Tibial artery (tissue), 4 donors: ENCODE results near the gene SARS1.
A peak's percentile ranks its signal among the peaks of the same experiment; 100 is the strongest.

Source experiments
- DNase-seq, 2 donors: peaks; one replicate each; pipeline ENCODE4 v3.0.0-alpha.2; 2019
- H3K27ac ChIP-seq, 2 donors: fragments of 200-600 bp; sonication (generic) in 1 of 2; 1 replicate in 1 of 2; 2 replicates in 1 of 2; pipeline ENCODE4 v1.5.1; 2018 to 2019; ENCODE audit warnings: mild to moderate bottlenecking in 1 of 2
- H3K27me3 ChIP-seq, 2 donors: fragments of 200-600 bp; sonication (generic) in 1 of 2; one replicate each; pipeline versions ENCODE4 v1.5.1 to v1.6.0; 2016 to 2019
- H3K36me3 ChIP-seq, 3 donors: fragments of 200-600 bp; sonication (generic) in 2 of 3; one replicate each; pipeline ENCODE4 v1.5.1; 2016 to 2019; ENCODE audit warnings: mild to moderate bottlenecking in 2 of 3
- H3K4me1 ChIP-seq, 4 donors: fragments of 200-600 bp; sonication (generic) in 2 of 4; 1 replicate in 3 of 4; 2 replicates in 1 of 4; pipeline ENCODE4 v1.5.1; 2016 to 2019
- H3K4me3 ChIP-seq, 2 donors: fragments of 200-600 bp; sonication (generic) in 1 of 2; 1 replicate in 1 of 2; 2 replicates in 1 of 2; pipeline ENCODE4 v1.5.1; 2018 to 2019; ENCODE audit warnings: mild to moderate bottlenecking in 2 of 2
- H3K9me3 ChIP-seq, 3 donors: fragments of 200-600 bp; sonication (generic) in 1 of 3; one replicate each; pipeline ENCODE4 v1.5.1; 2016 to 2019
- intact Hi-C: fragments of 100-400 bp; cut with DNase I; formaldehyde crosslinking; loops from one replicate; pipeline ENCODE4 v1.15.0; 2023; ENCODE audit warnings: low total_unique reads
- TF ChIP-seq, protein P1 (sequence below), 2 experiments: fragments of 200-600 bp in 1 of 2; fragments of 450-650 bp in 1 of 2; IDR thresholded peaks; one replicate each; pipeline ENCODE4 v1.5.1; 2017 to 2019; ENCODE audit warnings: antibody characterized with exemption in 2 of 2, mild to moderate bottlenecking in 1 of 2, moderate library complexity in 1 of 2

The SARS1 gene

DNA sequence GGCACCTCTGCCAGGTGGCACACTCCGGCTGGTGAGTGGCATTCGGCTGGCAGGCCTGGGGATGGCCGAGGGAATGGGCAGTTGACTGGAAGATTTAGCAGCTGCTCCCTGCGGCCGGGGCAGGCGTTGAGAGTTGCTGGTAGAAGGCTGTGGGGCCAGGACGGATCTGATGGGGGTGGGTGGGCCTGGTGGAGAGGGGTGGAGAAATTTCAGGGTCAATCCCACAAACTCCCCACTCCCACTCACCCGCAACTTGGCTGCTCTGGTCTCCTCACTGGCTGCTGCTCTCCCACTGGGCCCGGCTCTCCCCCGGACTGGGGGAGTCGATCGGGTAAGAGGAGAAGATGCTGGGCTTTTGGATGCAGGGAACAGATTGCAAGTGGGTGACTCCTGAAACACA, 67.1 kb downstream of the SARS1 start:
- H3K27me3 ChIP-seq, result no peaks in the 10 kb centered on the region
- H3K9me3 ChIP-seq, result no peaks in the 10 kb centered on the region
- H3K4me3 ChIP-seq, result no peak overlapping the region
- TF ChIP-seq, protein P1, sequence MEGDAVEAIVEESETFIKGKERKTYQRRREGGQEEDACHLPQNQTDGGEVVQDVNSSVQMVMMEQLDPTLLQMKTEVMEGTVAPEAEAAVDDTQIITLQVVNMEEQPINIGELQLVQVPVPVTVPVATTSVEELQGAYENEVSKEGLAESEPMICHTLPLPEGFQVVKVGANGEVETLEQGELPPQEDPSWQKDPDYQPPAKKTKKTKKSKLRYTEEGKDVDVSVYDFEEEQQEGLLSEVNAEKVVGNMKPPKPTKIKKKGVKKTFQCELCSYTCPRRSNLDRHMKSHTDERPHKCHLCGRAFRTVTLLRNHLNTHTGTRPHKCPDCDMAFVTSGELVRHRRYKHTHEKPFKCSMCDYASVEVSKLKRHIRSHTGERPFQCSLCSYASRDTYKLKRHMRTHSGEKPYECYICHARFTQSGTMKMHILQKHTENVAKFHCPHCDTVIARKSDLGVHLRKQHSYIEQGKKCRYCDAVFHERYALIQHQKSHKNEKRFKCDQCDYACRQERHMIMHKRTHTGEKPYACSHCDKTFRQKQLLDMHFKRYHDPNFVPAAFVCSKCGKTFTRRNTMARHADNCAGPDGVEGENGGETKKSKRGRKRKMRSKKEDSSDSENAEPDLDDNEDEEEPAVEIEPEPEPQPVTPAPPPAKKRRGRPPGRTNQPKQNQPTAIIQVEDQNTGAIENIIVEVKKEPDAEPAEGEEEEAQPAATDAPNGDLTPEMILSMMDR (IDR thresholded peaks at IDR 0.05), result no peak
- intact Hi-C loops, result loop anchor here (10.0 kb wide), 2 partner anchors 74 to 1126 kb away; no protein-coding TSS in a partner anchor
- no peak overlapping the region for H3K27ac ChIP-seq
- peaks cover 0 to 27% (median 23%) of the 10 kb centered on the region in 4 donors for H3K4me1 ChIP-seq
- DNase-seq, result no peak
- H3K36me3 ChIP-seq, result no peaks in the 10 kb centered on the region

DNA sequence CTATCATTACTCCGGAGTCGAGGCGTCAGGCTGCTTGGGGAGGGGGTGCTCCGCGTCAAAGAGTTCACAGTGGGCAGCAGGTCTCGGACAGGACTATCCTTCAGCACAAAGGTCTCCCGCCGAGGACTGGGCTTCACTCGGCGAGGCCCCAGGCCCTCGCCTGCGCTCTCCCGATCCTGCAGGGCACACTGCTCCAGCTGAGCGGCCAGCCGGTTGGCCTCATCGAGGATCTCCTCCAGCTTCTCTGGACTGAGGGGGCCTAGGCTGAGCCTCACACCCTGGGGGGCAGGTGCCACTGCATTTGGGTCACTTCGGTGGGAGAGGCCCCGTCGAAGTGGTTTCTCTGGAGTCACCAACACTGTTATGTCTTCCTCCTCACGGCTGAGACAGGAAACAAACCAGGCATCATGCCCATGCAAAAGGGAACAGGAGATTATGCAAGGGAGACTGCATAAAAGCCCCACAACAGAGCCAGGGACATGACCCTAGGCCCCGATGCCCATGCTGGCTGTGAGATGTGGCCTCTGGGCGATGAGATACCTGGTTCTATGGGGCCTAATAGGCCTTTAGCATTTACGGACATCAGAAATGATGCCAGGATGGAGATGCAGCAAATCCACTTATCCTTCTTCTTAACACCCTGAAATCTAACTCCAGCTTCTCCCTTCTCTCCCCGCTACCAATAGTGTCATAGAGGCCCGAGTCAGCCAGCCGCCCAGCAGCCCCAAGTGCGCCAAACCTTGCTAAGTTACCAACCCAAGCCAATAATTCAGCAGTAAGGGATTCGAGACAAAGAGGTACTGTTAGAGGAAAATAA, 68.2 kb downstream of the SARS1 start:
- Histone ChIP-seq H3K27me3 (no peaks in the 10 kb centered on the region), H3K9me3 (no peaks in the 10 kb centered on the region), H3K4me3 (peak overlapping the region; percentile 54 to 59), H3K27ac (peak overlapping the region in 1 of 2 donors; percentile 87), H3K4me1 (peaks cover 0 to 27% (median 23%) of the 10 kb centered on the region in 4 donors), H3K36me3 (no peaks in the 10 kb centered on the region)
- TF ChIP-seq, protein P1 (IDR thresholded peaks at IDR 0.05), result no peak
- no peak for DNase-seq
- intact Hi-C loops, result loop anchor here (10.0 kb wide), 2 partner anchors 73 to 1127 kb away; no protein-coding TSS in a partner anchor

DNA sequence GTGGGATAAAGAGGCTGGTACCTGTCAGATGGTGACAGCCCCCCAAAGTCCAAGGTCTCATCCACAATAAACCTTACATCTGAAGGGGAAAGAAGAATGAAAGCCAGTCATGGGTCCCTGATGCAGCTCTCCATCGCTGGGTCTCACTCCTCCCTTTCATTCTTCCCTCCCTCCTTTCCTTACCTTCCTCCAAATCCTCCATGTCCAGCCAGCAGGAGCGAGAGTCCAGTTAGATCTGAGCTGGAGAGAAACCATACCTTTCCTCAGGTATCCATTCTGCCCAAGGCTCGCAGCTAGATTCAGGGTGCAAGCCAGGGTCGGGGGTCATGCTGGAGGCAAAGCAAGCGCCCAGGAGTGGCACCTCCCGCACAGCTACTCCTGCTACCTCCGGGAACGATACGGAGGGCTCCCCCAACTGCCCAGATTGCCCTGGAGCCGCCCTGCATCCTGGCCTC, 68.8 kb downstream of the SARS1 start:
- peak overlapping the region; percentile 79 to 87 for H3K27ac ChIP-seq
- TF ChIP-seq, protein P1 (IDR thresholded peaks at IDR 0.05), result no peak
- H3K4me1 ChIP-seq, result peaks cover 0 to 22% (median 21%) of the 10 kb centered on the region in 4 donors
- H3K36me3 ChIP-seq, result no peaks in the 10 kb centered on the region
- DNase-seq, result no peak
- H3K9me3 ChIP-seq, result no peaks in the 10 kb centered on the region
- H3K4me3 ChIP-seq, result peak overlapping the region; percentile 54 to 59
- H3K27me3 ChIP-seq, result no peaks in the 10 kb centered on the region
- intact Hi-C loops, result loop anchor here (10.0 kb wide), 2 partner anchors 72 to 1128 kb away; no protein-coding TSS in a partner anchor

DNA sequence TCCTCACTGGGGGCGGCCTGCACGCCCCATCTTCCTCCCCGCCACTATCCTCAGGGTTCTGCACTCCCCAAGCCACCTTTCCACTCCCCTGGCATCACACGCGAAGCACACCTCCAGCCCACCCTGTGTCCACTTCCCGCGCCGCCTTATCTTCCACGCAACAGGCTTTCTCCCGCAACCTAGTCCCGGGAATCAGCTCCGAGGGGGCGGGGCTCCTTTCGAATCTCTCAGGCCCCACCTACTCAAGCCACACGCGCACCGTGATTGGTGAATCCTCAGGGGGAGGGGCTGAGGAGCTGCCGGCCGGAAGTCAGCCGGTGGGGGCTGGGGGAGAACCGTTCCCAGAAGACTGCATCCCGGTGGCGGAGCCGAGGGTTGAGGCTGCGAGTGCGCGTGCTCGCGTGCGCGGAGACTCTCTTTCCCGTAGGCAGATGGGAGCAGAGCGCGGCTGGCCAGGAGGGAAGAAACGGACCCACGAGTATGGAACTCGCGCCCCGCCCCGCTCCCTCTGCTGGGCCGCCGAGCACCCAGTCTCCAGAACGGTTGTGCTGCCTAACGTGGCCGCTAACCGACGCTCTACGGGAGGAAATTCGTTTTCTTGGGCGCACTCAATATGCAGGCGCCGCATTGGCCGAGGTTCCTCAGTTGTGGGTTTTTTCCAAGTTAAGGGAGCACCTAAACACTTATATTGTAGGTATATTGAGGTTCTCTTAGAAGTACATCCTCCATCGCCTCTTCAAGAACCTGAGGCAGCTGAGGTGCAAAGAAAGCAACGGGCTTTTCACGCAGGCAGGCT, 69.4 kb downstream of the SARS1 start, which contains the start of gene PSRC1:
Gene PSRC1, minus strand, starts transcription at position 194 of the 796 bp plus-strand sequence.
- TF ChIP-seq, protein P1 (IDR thresholded peaks at IDR 0.05), result peak; percentile 60 to 67
- Histone ChIP-seq H3K27ac (peak within 1 kb of the TSS; percentile 79 to 87), H3K27me3 (no peaks in the 10 kb centered on the region), H3K4me3 (peak within 1 kb of the TSS; percentile 54 to 59), H3K36me3 (no peaks in the 10 kb centered on the region), H3K9me3 (no peaks in the 10 kb centered on the region), H3K4me1 (peaks cover 0 to 22% (median 21%) of the 10 kb centered on the region in 4 donors)
- intact Hi-C loops, result loop anchor here (10.0 kb wide), 2 partner anchors 72 to 1128 kb away; no protein-coding TSS in a partner anchor
- peak; percentile 97 to 98 for DNase-seq
